ENCODE measurements around the gene GPR157. TPM values are rescaled to one million over a fixed set of nuclear protein-coding genes. Genes with fewer than 3 reads are reported as not detected.
A peak's percentile ranks its signal among the peaks of the same experiment; 100 is the strongest.

Gene GPR157
- polyA plus RNA-seq, 3 donors = 0.56 to 1.1 (median 0.72) TPM

- no peak for TF ChIP-seq CTCF (IDR thresholded peaks at IDR 0.05)
- H3K4me3 Mint-ChIP-seq = peak overlapping the region; percentile 52 to 87
- H3K9me3 Mint-ChIP-seq = peaks cover 0 to 2% (median 0%) of the 10 kb centered on the region in 7 donors
- H3K36me3 Mint-ChIP-seq = peaks cover 0 to 2% of the 10 kb centered on the region in 2 donors
- Histone ChIP-seq H3K4me1 (ENCODE audit: control insufficient read depth in 1 of 2, insufficient read depth in 2 of 2, low read length in 2 of 2) (peaks cover 52 to 75% of the 10 kb centered on the region in 2 donors), H4K20me1 (ENCODE audit: insufficient read depth, low read length) (no peaks in the 10 kb centered on the region), H3K79me2 (ENCODE audit: insufficient read depth, low read length) (no peaks in the 10 kb centered on the region), H3K27me3 (ENCODE audit: control insufficient read depth in 2 of 2, insufficient read depth in 2 of 2, low read length in 2 of 2) (no peaks in the 10 kb centered on the region), H3K36me3 (replicated peaks in 1 of 2; ENCODE audit: control insufficient read depth in 1 of 2, insufficient read depth in 2 of 2, low read length in 2 of 2) (no peaks in the 10 kb centered on the region), H3K9me3 (replicated peaks in 1 of 2; ENCODE audit: control insufficient read depth in 1 of 2, insufficient read depth in 1 of 2, low read length in 2 of 2) (no peaks in the 10 kb centered on the region), H3K27ac (ENCODE audit: low read depth in 1 of 2, low read length in 2 of 2) (peak overlapping the region in 1 of 2 donors; percentile 32), H2AFZ (ENCODE audit: insufficient read depth, low read depth, low read length, poor library complexity, severe bottlenecking) (no peak overlapping the region), H3K4me3 (replicated peaks in 1 of 3; ENCODE audit: low read depth in 2 of 3, low read length in 3 of 3) (peak overlapping the region in 1 of 3 experiments; percentile 35), H3K4me2 (replicated peaks; ENCODE audit: extremely low read depth, low read length, poor library complexity, severe bottlenecking) (peak overlapping the region; percentile 40), H3K9ac (ENCODE audit: insufficient read depth, low read length, poor library complexity, severe bottlenecking) (no peak overlapping the region)
- H3K4me1 Mint-ChIP-seq = peaks cover 61% of the 10 kb centered on the region
- 3% methylated on average over 5 of the region's 5 CpGs for WGBS (ENCODE audit: insufficient coverage)
- intact Hi-C loops (cut with micrococcal nuclease) = loop anchor here in 1 of 2 donors (5.0 kb wide), 1 partner anchor 203 kb away; no protein-coding TSS in a partner anchor
- DNase-seq = peak in 2 of 3 donors; percentile 48 to 51
- peak overlapping the region; percentile 52 to 87 (median 81) for H3K27ac Mint-ChIP-seq
- H3K27me3 Mint-ChIP-seq (ENCODE audit: low read depth in 3 of 3) = peaks cover 1 to 5% (median 3%) of the 10 kb centered on the region in 3 donors
Measured at GRCh38 chr1:9075022-9075421, 53.9 kb downstream of the GPR157 start.

GRCh38 chr1:9073143-9073542, 55.8 kb downstream of the GPR157 start:
- 0% methylated on average over 1 of the region's 3 CpGs for WGBS (ENCODE audit: insufficient coverage)
- no peak overlapping the region for H3K9ac ChIP-seq (ENCODE audit: insufficient read depth, low read length, poor library complexity, severe bottlenecking)
- H3K4me3 ChIP-seq (replicated peaks in 1 of 3; ENCODE audit: low read depth in 2 of 3, low read length in 3 of 3) = no peak overlapping the region
- no peak overlapping the region for H3K4me3 Mint-ChIP-seq
- intact Hi-C loops (cut with micrococcal nuclease) = no loop called here
- H3K9me3 ChIP-seq (replicated peaks in 1 of 2; ENCODE audit: control insufficient read depth in 1 of 2, insufficient read depth in 1 of 2, low read length in 2 of 2) = no peaks in the 10 kb centered on the region
- TF ChIP-seq CTCF (IDR thresholded peaks at IDR 0.05) = no peak
- no peaks in the 10 kb centered on the region for H3K27me3 ChIP-seq (ENCODE audit: control insufficient read depth in 2 of 2, insufficient read depth in 2 of 2, low read length in 2 of 2)
- peaks cover 0 to 3% (median 0%) of the 10 kb centered on the region in 7 donors for H3K9me3 Mint-ChIP-seq
- H3K27ac ChIP-seq (ENCODE audit: low read depth in 1 of 2, low read length in 2 of 2) = peak overlapping the region in 1 of 2 donors; percentile 11
- H3K36me3 ChIP-seq (replicated peaks in 1 of 2; ENCODE audit: control insufficient read depth in 1 of 2, insufficient read depth in 2 of 2, low read length in 2 of 2) = no peaks in the 10 kb centered on the region
- peaks cover 61% of the 10 kb centered on the region for H3K4me1 Mint-ChIP-seq
- peaks cover under 1% of the 10 kb centered on the region for H3K79me2 ChIP-seq (ENCODE audit: insufficient read depth, low read length)
- no peak overlapping the region for H3K4me2 ChIP-seq (replicated peaks; ENCODE audit: extremely low read depth, low read length, poor library complexity, severe bottlenecking)
- peaks cover 56 to 76% of the 10 kb centered on the region in 2 donors for H3K4me1 ChIP-seq (ENCODE audit: control insufficient read depth in 1 of 2, insufficient read depth in 2 of 2, low read length in 2 of 2)
- H4K20me1 ChIP-seq (ENCODE audit: insufficient read depth, low read length) = no peaks in the 10 kb centered on the region
- no peaks in the 10 kb centered on the region for H3K36me3 Mint-ChIP-seq
- peak in 2 of 3 donors; percentile 38 to 57 for DNase-seq
- H3K27me3 Mint-ChIP-seq (ENCODE audit: low read depth in 3 of 3) = peaks cover 0 to 2% (median 2%) of the 10 kb centered on the region in 3 donors
- H2AFZ ChIP-seq (ENCODE audit: insufficient read depth, low read depth, low read length, poor library complexity, severe bottlenecking) = peak overlapping the region; percentile 25
- peak overlapping the region in 3 of 7 donors; percentile 46 to 80 (median 68) for H3K27ac Mint-ChIP-seq
